Measurements from ENCODE around the gene PRSS21.

- TF ChIP-seq POLR2A (IDR thresholded peaks at IDR 0.05; ENCODE audit: low read length), result no peak
- no peak for TF ChIP-seq GATA1 (IDR thresholded peaks at IDR 0.05; ENCODE audit: low read depth, low read length)
These were observed 48.5 kb upstream of the PRSS21 start for GRCh38 chr16:2768403-2769089.
